IMR-90 (cell line): ENCODE data around the gene PSG1. TPM values are rescaled to one million over a fixed set of nuclear protein-coding genes. Genes with fewer than 3 reads are reported as not detected.
"Not testable (repeated sequence)": the region's sequence is repeated elsewhere in the genome, so short reads cannot be mapped to it uniquely, and the experiment has no call there.

Experiments
- ATAC-seq: fragments of 200-7000 bp; cut with Tn5 transposase; 2 replicates; pipeline ENCODE4 v1.9.1; 2020; ENCODE audit warnings: low read depth, mild to moderate bottlenecking, moderate library complexity
- BruUV-seq: library from RNA; stranded (reverse); fragments of 400-500 nt; replicated peaks from 2 replicates; lab custom pipeline; 2021; lab: Mats Ljungman, UMichigan
- CTCF ChIA-PET: fragments of 300-600 bp; formaldehyde crosslinking; extraction: SDS; loops from one replicate; lab custom pipeline; 2021; ENCODE audit warnings: antibody characterized with exemption; lab: Yijun Ruan, JAX
- POLR2A ChIA-PET: fragments of 300-600 bp; sonication (Branson Sonifier 250); formaldehyde crosslinking; loops from one replicate; lab custom pipeline; 2022; ENCODE audit warnings: antibody characterized with exemption; ENCODE audit not compliant: unreplicated experiment; lab: Charles Lee
- DNase-seq: peaks from one replicate; pipeline ENCODE4 v3.0.0; 2013
- H2AFZ ChIP-seq: replicated peaks from 2 replicates; pipeline ENCODE3; 2013; ENCODE audit warnings: low read length, mild to moderate bottlenecking; ENCODE audit not compliant: poor library complexity
- H2AK5ac ChIP-seq: 2 replicates; pipeline ENCODE4 v1.6.1; 2013; ENCODE audit warnings: low read depth, low read length, inconsistent platforms
- H2AK9ac ChIP-seq: replicated peaks from 2 replicates; pipeline ENCODE3; 2013; ENCODE audit warnings: mild to moderate bottlenecking, low read depth, low read length, moderate library complexity; ENCODE audit not compliant: poor library complexity
- H2BK120ac ChIP-seq: 2 replicates; pipeline ENCODE4 v1.6.1; 2013; ENCODE audit warnings: low read depth, low read length, inconsistent platforms
- H2BK15ac ChIP-seq: 3 replicates; pipeline ENCODE4 v1.6.1; 2013; ENCODE audit warnings: low read depth, low read length, inconsistent platforms
- H2BK20ac ChIP-seq: 2 replicates; pipeline ENCODE4 v1.6.1; 2013; ENCODE audit warnings: low read depth, mild to moderate bottlenecking, inconsistent platforms, low read length, moderate library complexity
- H2BK5ac ChIP-seq: 2 replicates; pipeline ENCODE4 v1.6.1; 2013; ENCODE audit warnings: mild to moderate bottlenecking, low read depth, low read length, inconsistent platforms; ENCODE audit not compliant: poor library complexity, severe bottlenecking
- H3K14ac ChIP-seq: replicated peaks from 2 replicates; pipeline ENCODE4 v1.6.1; 2013; ENCODE audit warnings: low read depth, low read length, inconsistent platforms
- H3K18ac ChIP-seq: 2 replicates; pipeline ENCODE4 v1.6.1; 2013; ENCODE audit warnings: low read depth, low read length, control low read depth
- H3K23ac ChIP-seq: 2 replicates; pipeline ENCODE4 v1.6.1; 2013; ENCODE audit warnings: low read depth, low read length, inconsistent platforms
- H3K27ac ChIP-seq: 2 replicates; pipeline ENCODE4 v1.5.1; 2013; ENCODE audit warnings: mild to moderate bottlenecking, control low read depth, low read length; ENCODE audit not compliant: insufficient read depth
- H3K27me3 ChIP-seq: 2 replicates; pipeline ENCODE4 v1.6.1; 2013; ENCODE audit warnings: low read length; ENCODE audit not compliant: control insufficient read depth, insufficient read depth
- H3K36me3 ChIP-seq: 2 replicates; pipeline ENCODE4 v1.6.1; 2013; ENCODE audit warnings: low read length, mixed read lengths; ENCODE audit not compliant: control insufficient read depth, insufficient read depth
- H3K4ac ChIP-seq: 2 replicates; pipeline ENCODE4 v1.6.1; 2013; ENCODE audit warnings: low read depth, low read length, inconsistent platforms
- H3K4me1 ChIP-seq: 2 replicates; pipeline ENCODE4 v1.6.1; 2013; ENCODE audit warnings: low read length, mixed read lengths; ENCODE audit not compliant: control insufficient read depth, insufficient read depth
- H3K4me2 ChIP-seq: 2 replicates; pipeline ENCODE4 v1.6.1; 2013; ENCODE audit warnings: low read depth, mild to moderate bottlenecking, control low read depth, low read length, moderate library complexity
- H3K4me3 ChIP-seq: 2 replicates; pipeline ENCODE4 v1.5.1; 2013; ENCODE audit warnings: low read depth, mild to moderate bottlenecking, control low read depth, low read length, moderate library complexity; ENCODE audit not compliant: insufficient read depth
- H3K56ac ChIP-seq: 2 replicates; pipeline ENCODE4 v1.6.1; 2013; ENCODE audit warnings: low read length, inconsistent platforms; ENCODE audit not compliant: insufficient read depth; ENCODE audit errors: extremely low read depth
- H3K79me1 ChIP-seq, 2 experiments: 2 replicates each; pipeline ENCODE4 v1.6.1; 2013; ENCODE audit warnings: low read length in 2 of 2, inconsistent platforms in 1 of 2, low read depth in 1 of 2
- H3K9ac ChIP-seq: 2 replicates; pipeline ENCODE4 v1.6.1; 2013; ENCODE audit warnings: low read depth, low read length, control low read depth
- H3K9me1 ChIP-seq: 2 replicates; pipeline ENCODE4 v1.6.1; 2013; ENCODE audit warnings: low read length, inconsistent platforms; ENCODE audit not compliant: insufficient read depth
- H3K9me3 ChIP-seq: 2 replicates; pipeline ENCODE4 v1.6.1; 2013; ENCODE audit warnings: low read length; ENCODE audit not compliant: control insufficient read depth, insufficient read depth
- H4K20me1 ChIP-seq: 2 replicates; pipeline ENCODE4 v1.6.1; 2013; ENCODE audit warnings: low read length, inconsistent platforms; ENCODE audit not compliant: insufficient read depth
- H4K5ac ChIP-seq: 2 replicates; pipeline ENCODE4 v1.6.1; 2013; ENCODE audit warnings: mild to moderate bottlenecking, low read depth, low read length, control low read depth
- H4K8ac ChIP-seq, 2 experiments: 2 replicates each; pipeline ENCODE4 v1.6.1; 2013; ENCODE audit warnings: low read depth in 2 of 2, low read length in 2 of 2, control low read depth in 1 of 2, inconsistent platforms in 1 of 2
- H4K91ac ChIP-seq: 2 replicates; pipeline ENCODE4 v1.6.1; 2013; ENCODE audit warnings: low read depth, low read length, inconsistent platforms; ENCODE audit not compliant: insufficient read depth
- WGBS, 2 experiments: methylation state at CpG; one replicate each; pipeline versions ENCODE4 v1.1.5 to v1.1.7; 2013; ENCODE audit warnings: missing lambda C conversion rate in 2 of 2; ENCODE audit not compliant: insufficient read length in 1 of 2; ENCODE audit errors: extremely low coverage in 2 of 2; 5-methylcytosine and 5-hydroxymethylcytosine counted together
- dilution Hi-C: fragments of 300-500 bp; cut with HindIII; formaldehyde crosslinking; loops from one replicate; pipeline ENCODE4 v1.14.3; 2018; ENCODE audit warnings: low sequenced_read_pairs; ENCODE audit not compliant: unreplicated experiment
- in situ Hi-C: fragments of 300-500 bp; cut with MboI; formaldehyde crosslinking; loops from 3 replicates; pipeline ENCODE4 v1.14.3; 2019; ENCODE audit warnings: low sequenced_read_pairs, inconsistent platforms, mixed read lengths
- intact Hi-C: fragments of 100-400 bp; cut with micrococcal nuclease; formaldehyde crosslinking; loops from 2 replicates; pipeline ENCODE4 v1.10.0; 2022
- polyA plus RNA-seq, 3 experiments: library from polyadenylated mRNA; depleted of rRNA; stranded (reverse); fragments of >200 nt; gene quantifications; 2 replicates each; pipeline ENCODE4 v1.2.3, GENCODE V29; 2012; ENCODE audit warnings: low replicate concordance in 1 of 3
- total RNA-seq: library from RNA; depleted of rRNA; stranded (reverse); fragments of >200 nt; gene quantifications from 2 replicates; pipeline ENCODE4 v1.2.3, GENCODE V29; 2012

PSG1 gene
- total and polyA plus RNA-seq, 2 of the 4 experiments (the other 2 are of a cell fraction), result 0.90 to 2.5 TPM

GRCh38 chr19:42912941-42913340 lies 33.4 kb upstream of the PSG1 start:
- BruUV-seq, result not testable (repeated sequence)

GRCh38 chr19:42911731-42912130 lies 32.2 kb upstream of the PSG1 start:
- H3K9me1 ChIP-seq, H2BK20ac ChIP-seq, H2AK5ac ChIP-seq, H3K27ac ChIP-seq, H3K56ac ChIP-seq, dilution Hi-C loops, H3K9me3 ChIP-seq, H2AFZ ChIP-seq, DNase-seq, CTCF ChIA-PET, H4K20me1 ChIP-seq, H4K5ac ChIP-seq, H3K4ac ChIP-seq, H4K91ac ChIP-seq, H2BK15ac ChIP-seq, H3K23ac ChIP-seq, H3K4me1 ChIP-seq, H3K9ac ChIP-seq, H3K14ac ChIP-seq, H3K4me2 ChIP-seq, H3K79me1 ChIP-seq, H3K4me3 ChIP-seq, H2BK5ac ChIP-seq, H4K8ac ChIP-seq, H2BK120ac ChIP-seq, BruUV-seq, intact Hi-C loops, POLR2A ChIA-PET, H3K36me3 ChIP-seq, ATAC-seq, H2AK9ac ChIP-seq, H3K18ac ChIP-seq, H3K27me3 ChIP-seq: not testable (repeated sequence)
- no CpG with 5 or more reads among the region's 5 CpGs for WGBS, 2 experiments
- in situ Hi-C loops, result loop anchor here (10.0 kb wide), 1 partner anchor 217 kb away; no protein-coding TSS in a partner anchor

More at GRCh38 chr19:42912941-42913340, 33.4 kb upstream of the PSG1 start:
- ATAC-seq, H3K18ac ChIP-seq, H4K91ac ChIP-seq, H2BK5ac ChIP-seq, DNase-seq, H4K8ac ChIP-seq, dilution Hi-C loops, H2AFZ ChIP-seq, H3K27ac ChIP-seq, H3K36me3 ChIP-seq, intact Hi-C loops, POLR2A ChIA-PET, H3K79me1 ChIP-seq, H2BK15ac ChIP-seq, H3K23ac ChIP-seq, H3K4me3 ChIP-seq, H3K9me3 ChIP-seq, H2AK5ac ChIP-seq, H2BK120ac ChIP-seq, H4K5ac ChIP-seq, H3K9ac ChIP-seq, H3K56ac ChIP-seq, H2BK20ac ChIP-seq, H3K27me3 ChIP-seq, H4K20me1 ChIP-seq, H3K14ac ChIP-seq, H3K4ac ChIP-seq, H3K4me1 ChIP-seq, H3K4me2 ChIP-seq, H3K9me1 ChIP-seq, CTCF ChIA-PET, H2AK9ac ChIP-seq: not testable (repeated sequence)
- in situ Hi-C loops, result loop anchor here (10.0 kb wide), 1 partner anchor 218 kb away; no protein-coding TSS in a partner anchor
- no CpG with 5 or more reads among the region's 4 CpGs for WGBS, 2 experiments
